Measurements from ENCODE around the gene CSK.
A peak's percentile ranks its signal among the peaks of the same experiment; 100 is the strongest.

Gene CSK

GRCh38 chr15:74802862-74803447, 21.1 kb downstream of the CSK start:
- DNase-seq = no peak

GRCh38 chr15:74804935-74805334, 23.1 kb downstream of the CSK start:
- no peak for DNase-seq

- DNase-seq = no peak
Measured at GRCh38 chr15:74807282-74807681, 25.4 kb downstream of the CSK start.

GRCh38 chr15:74808078-74808839, 26.4 kb downstream of the CSK start:
- no peak for DNase-seq

GRCh38 chr15:74808840-74809229, 27.0 kb downstream of the CSK start:
- no peak for DNase-seq

GRCh38 chr15:74809242-74809641, 27.4 kb downstream of the CSK start:
- no peak for DNase-seq

- no peak for DNase-seq
Measured at GRCh38 chr15:74809956-74810355, 28.1 kb downstream of the CSK start.

GRCh38 chr15:74812533-74812932, 30.7 kb downstream of the CSK start, which contains the start of gene LMAN1L:
Gene LMAN1L (plus strand): TSS chr15:74812835. CDS start chr15:74812855, 20 bp downstream.
- no peak for DNase-seq

GRCh38 chr15:74815121-74815934, 33.4 kb downstream of the CSK start:
- DNase-seq = no peak

- no peak for DNase-seq
Measured at GRCh38 chr15:74815961-74816360, 34.1 kb downstream of the CSK start.

- peak; percentile 50 for DNase-seq
Measured at GRCh38 chr15:74816624-74817369, 34.9 kb downstream of the CSK start.

GRCh38 chr15:74817370-74817737, 35.5 kb downstream of the CSK start:
- peak; percentile 50 for DNase-seq

GRCh38 chr15:74820056-74820455, 38.2 kb downstream of the CSK start:
- DNase-seq = no peak

- DNase-seq = no peak
Measured at GRCh38 chr15:74821091-74821789, 39.4 kb downstream of the CSK start.

- DNase-seq = no peak
Measured at GRCh38 chr15:74821790-74822158, 39.9 kb downstream of the CSK start.

- no peak for DNase-seq
Measured at GRCh38 chr15:74822233-74822632, 40.4 kb downstream of the CSK start.

- no peak for DNase-seq
Measured at GRCh38 chr15:74823324-74823723, 41.4 kb downstream of the CSK start.

- no peak for DNase-seq
Measured at GRCh38 chr15:74824976-74825375, 43.1 kb downstream of the CSK start.

- DNase-seq = no peak
Measured at GRCh38 chr15:74825866-74826265, 44.0 kb downstream of the CSK start.

GRCh38 chr15:74826364-74826819, 44.5 kb downstream of the CSK start, which contains the start of gene CPLX3:
Gene CPLX3 (plus strand): TSS chr15:74826627. CDS start chr15:74826704, 77 bp downstream.
- DNase-seq = no peak

GRCh38 chr15:74826921-74827320, 45.0 kb downstream of the CSK start:
- no peak for DNase-seq

GRCh38 chr15:74827614-74828013, 45.7 kb downstream of the CSK start:
- DNase-seq = no peak
